Tongue (tissue), 2 donors: ENCODE results near the gene DAB2IP. TPM values are rescaled to one million over a fixed set of nuclear protein-coding genes. Genes with fewer than 3 reads are reported as not detected.

Experiments
- DNase-seq: peaks from one replicate; pipeline ENCODE4 v3.0.0-alpha.2; 2015
- total RNA-seq: library from RNA; depleted of rRNA; stranded (reverse); fragments of >200 nt; gene quantifications from one replicate; pipeline ENCODE4 v1.2.3, GENCODE V29; 2014

Gene DAB2IP
- total RNA-seq, 1 donor from 2014 or later, result 41.9 TPM

GRCh38 chr9:121663591-121663990 is 12.2 kb downstream of the DAB2IP start:
- no peak for DNase-seq

- DNase-seq, result peak; percentile 32
Observed at GRCh38 chr9:121666294-121666693, 14.9 kb downstream of the DAB2IP start.

DNA sequence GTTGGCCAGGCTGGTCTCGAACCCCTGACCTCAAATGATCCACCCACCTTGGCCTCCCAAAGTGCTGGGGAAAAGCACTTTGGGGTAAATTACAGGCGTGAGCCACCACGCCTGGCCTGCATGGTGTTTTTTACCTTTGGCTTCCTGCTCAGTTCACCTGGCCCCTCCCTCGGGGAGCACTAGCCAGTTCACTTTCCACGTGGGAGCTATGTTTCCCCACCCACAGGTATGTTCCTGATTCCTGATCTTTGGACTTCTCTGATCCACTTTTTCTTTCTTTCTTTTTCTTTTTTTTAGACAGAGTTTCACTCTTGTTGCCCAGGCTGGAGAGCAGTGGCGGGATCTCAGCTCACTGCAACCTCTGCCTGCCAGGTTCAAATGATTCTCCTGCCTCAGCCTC is 15.8 kb downstream of the DAB2IP start:
- no peak for DNase-seq

- DNase-seq, result no peak
Observed at GRCh38 chr9:121667890-121668289, 16.5 kb downstream of the DAB2IP start.

DNA sequence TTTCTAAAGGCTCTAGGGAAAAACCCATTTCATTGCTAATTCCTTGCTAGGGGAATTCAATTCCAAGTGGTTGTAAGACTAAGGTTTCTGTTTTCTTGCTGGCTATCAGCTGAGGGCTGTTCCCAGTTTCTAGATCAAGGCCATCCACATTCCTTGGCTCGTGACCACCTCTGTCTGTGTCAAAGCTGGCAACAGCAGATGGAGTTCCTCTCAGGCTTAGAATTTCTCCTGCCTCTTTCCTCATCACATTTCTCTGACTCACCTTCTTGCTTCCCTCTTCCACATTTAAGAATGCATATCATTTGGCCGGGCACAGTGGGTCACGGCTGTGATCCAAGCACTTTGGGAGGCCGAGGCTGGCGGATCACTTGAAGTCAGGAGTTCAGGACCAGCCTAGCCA is 19.0 kb downstream of the DAB2IP start:
- DNase-seq, result no peak

- DNase-seq, result no peak
Observed at GRCh38 chr9:121671612-121672155, 20.2 kb downstream of the DAB2IP start.

DNA sequence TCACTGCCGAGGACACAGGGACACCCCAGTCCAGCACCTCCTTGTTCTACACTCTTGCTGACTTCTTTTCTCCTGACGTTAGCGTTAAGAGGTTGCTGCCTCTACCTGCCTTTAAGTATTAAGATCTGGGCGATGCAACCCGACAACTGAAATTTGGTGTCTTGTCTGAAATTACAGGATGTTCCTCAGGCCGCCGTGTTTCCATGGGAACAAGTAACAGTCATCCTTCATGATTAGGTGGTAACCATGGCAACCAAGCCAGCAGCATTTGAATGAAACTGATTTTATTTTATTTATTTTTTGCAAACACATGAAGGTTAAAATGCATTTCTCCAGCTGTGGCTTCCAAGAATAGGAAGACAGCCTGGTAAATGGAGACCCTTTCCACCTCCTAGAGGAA is 20.8 kb downstream of the DAB2IP start:
- peak; percentile 51 for DNase-seq

- DNase-seq, result no peak
Observed at GRCh38 chr9:121672986-121673385, 21.6 kb downstream of the DAB2IP start.

- no peak for DNase-seq
Observed at GRCh38 chr9:121673576-121673975, 22.1 kb downstream of the DAB2IP start.

DNA sequence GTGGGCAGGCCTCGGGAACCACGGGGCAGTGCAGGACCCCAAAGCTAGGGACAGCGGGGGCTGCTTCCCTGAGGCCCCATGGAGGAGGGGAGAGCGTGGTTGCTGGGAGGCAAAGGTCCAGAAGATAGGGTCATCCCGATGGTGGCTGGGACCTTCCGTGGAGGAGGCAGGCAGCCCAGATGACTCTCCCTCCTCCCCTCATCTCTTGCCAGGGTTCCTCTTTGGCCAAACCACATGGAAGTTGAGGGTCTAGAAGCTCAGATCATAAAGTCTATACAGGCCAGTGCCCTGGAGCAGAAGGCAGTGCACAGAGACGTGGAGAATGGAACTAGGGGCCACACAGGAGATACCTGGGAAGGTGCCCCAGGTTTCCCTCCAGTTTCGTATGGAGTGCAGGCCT is 22.6 kb downstream of the DAB2IP start:
- DNase-seq, result no peak

DNA sequence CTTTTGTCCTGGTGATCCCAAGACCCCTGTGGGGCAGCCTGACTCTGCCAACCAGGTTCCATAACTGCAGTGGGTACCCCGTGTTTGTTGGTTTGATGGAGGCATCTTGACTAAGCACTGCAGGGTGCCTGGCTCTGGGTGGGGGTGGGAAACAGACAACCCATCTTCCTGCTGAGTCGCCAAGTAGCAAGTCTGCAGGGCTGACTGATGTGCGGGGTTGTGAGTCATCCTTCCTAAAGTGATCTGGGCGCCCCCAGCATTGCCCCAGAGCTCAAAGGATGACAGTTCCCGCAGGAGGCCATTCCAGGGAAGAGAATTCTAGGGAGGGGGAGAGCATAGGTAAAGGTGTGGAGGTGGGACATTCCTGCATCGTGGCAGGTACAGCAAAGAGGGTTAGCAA is 23.5 kb downstream of the DAB2IP start:
- DNase-seq, result no peak

- no peak for DNase-seq
Observed at GRCh38 chr9:121675381-121675780, 23.9 kb downstream of the DAB2IP start.

- peak; percentile 27 for DNase-seq
Observed at GRCh38 chr9:121675969-121676822, 24.8 kb downstream of the DAB2IP start.

DNA sequence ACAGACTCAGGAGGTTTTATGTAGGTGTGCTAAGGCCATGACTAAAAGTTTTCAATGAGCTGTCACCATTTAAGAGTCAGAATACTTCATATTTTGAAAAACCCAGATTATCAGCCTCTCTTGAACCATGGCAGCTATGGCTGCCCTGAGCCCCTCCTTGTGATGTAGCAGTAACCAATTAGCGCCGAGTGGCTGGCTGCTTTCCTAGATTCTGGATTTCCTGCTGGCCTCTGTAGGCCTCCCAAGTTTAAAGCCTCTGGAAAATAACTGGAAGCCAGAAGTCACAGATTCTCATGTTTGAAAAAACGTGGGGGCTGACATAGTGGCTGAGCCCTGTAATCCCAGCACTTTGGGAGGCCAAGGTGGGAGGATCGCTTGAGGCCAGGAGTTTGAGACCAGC is 25.5 kb downstream of the DAB2IP start:
- no peak for DNase-seq

- no peak for DNase-seq
Observed at GRCh38 chr9:121678501-121679022, 27.1 kb downstream of the DAB2IP start.

DNA sequence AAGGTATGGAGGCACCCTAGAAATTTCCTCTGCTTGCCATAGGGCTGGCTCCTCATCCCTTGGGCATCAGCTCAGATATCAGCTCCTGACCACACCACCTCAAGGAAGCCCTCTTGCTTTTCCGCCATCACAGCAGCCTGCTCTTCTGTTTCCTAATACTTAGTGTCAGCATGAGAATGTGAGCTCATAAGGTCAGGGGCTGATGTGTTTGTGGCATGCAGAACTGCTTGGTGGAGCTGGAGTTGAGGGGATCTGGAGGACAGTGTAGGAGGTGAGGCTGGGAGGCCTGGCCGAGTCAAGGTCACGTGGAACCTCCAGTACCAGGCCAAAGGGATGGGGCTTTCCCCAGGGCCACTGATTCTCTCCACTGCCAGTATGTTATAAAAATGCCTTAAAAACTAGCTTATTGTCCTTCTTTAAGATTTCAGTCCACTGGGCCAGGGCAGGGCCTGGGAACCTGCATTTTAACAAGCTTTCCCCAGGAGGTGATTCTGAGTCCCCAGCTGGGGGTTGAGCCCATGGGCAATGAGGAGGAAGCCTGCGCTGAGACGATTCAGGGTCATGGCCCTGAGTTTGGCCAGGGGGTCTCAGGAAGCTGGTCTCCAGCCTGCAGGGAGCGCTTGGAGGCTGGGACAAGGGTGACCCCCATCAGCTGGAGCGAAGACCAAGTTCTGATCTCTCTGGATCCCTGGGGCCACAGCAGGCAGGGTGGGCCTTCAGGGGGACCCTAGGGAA is 28.6 kb downstream of the DAB2IP start:
- DNase-seq, result no peak

- no peak for DNase-seq
Observed at GRCh38 chr9:121681404-121681803, 30.0 kb downstream of the DAB2IP start.

GRCh38 chr9:121682201-121682600 is 30.8 kb downstream of the DAB2IP start:
- no peak for DNase-seq

GRCh38 chr9:121682926-121683515 is 31.6 kb downstream of the DAB2IP start:
- no peak for DNase-seq

GRCh38 chr9:121683652-121684051 is 32.2 kb downstream of the DAB2IP start:
- DNase-seq, result no peak

DNA sequence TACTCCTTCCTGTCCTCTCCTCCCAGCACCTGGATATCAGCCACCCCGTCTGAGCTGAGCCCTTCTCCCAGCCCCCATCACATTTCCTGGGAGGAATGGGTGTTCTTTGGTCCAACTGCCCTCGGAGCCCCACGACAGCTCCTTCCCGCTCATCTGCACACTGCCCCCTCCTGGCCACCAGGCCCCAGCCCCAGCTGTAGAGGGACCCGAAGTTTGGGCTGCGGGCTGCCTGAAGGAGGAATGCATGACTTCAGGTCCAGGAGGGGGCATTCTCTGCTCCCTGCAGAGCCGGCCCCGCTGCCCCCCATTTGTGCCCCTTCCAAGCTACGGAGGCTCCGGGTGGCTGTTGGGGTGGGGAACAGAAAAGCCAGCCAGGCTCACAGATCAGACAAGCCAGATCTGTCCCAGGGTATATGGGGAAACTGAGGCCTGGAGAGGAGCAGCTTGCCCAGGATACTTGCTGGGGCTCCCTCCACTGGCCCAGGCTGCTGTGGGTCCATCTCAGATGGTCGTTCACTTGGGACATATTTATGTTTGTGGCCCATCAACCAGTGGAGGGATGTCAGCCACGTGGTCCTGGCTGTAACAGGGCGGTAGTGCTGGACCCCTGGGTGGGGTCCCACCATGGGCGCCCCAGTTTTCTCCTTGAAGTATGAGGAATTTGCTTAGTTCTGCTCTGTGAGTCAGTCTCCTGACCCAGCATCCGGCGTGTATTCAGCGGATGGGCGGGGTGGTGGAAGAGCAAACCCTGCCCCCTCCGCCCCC is 33.1 kb downstream of the DAB2IP start:
- peak; percentile 27 for DNase-seq
